NCI-H2029 (cell line): ENCODE data around the gene PLAC8L1.
A peak's percentile ranks its signal among the peaks of the same experiment; 100 is the strongest.
"Not testable (repeated sequence)": the region's sequence is repeated elsewhere in the genome, so short reads cannot be mapped to it uniquely, and the experiment has no call there.

ENCODE experiments used
- DNase-seq: peaks from one replicate; lab custom pipeline; 2025; lab: John Stamatoyannopoulos, UW

Gene PLAC8L1

DNA sequence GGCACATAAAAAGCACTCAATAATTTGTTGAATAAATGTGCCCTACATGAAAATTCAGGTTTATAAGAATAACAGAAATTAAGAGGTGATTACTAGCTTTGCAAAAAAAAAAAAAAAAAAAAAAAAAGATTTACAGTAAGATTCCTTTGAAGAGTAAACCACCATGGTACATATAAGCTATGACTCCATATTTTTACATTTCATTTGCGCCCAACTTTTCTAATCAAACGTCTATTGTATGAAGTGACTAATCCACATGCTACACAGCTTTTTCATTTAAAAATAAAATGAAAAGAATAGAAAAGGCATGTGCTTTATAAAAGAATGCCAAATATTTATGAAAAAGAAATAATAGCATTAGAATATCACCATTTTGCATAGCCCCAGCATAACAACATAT is at the start of gene PLAC8L1:
TSS of gene PLAC8L1 (minus strand) at position 101 of the 400 bp plus-strand sequence. CDS start 1,266 bp downstream, outside the sequence.
- no peak for DNase-seq

DNA sequence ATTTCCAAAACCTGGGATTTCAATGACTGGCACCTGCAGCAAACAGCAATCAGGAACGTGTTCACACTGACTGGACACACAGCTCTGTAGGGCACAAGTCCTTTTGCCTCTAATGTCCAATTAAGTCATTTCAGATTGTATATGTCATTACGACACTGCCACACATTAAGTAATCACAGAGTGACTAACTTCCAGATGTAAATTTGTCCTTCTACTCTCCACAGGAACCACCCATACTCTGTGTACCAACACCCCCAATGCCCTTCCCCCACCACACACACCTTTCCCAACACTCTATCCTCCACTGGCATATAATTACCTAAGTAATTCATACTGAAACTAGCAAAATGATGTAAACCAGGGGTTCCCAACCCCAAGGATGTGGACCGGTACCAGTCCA is 46.6 kb upstream of the PLAC8L1 start:
- no peak for DNase-seq

DNA sequence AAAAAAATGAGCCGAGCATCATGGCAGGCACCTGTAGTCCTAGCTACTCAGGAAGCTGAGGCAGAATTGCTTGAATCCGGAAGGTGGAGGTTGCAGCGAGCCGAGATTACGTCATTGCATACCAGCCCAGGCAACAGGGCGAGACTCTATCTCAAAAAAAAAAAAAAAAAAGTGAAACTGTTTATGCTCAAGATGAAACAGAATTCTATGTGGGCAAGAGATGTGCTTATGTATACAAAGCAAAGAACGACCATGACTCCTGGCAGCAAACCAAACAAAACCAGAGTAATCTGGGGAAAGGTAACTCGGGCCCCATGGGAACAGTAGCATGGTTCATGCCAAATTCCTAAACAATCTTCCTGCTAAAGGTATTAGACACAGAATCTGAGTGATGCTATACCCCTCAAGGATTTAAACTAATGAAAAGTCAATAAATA is 32.6 kb upstream of the PLAC8L1 start:
- no peak for DNase-seq

DNA sequence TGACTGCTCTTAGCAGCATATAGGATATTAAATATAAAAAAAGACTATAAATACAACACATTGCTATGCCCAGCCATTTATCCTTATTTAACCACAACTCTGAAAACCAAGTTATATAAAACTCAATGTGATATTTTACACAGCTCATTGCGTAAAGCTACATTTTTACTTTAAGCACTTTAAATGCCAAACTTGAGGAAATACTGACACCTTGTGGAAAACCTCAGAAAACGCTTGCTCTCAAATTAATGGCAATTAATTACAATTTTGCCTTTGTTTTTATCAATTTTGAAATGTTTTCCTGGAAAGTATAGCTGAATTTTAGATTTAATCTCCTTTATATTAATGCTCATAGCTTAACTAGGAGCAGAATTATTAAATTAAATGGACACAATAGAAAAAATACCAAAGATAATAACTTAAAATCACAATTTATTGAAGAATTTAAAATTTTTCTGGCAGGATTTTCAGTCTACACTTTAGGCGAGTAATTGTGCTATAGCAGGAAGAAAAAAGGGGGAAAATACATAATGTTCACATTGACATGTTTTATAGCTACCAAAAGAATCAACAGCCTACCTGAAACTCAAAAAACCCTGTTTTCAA is 25.2 kb upstream of the PLAC8L1 start:
- no peak for DNase-seq

DNA sequence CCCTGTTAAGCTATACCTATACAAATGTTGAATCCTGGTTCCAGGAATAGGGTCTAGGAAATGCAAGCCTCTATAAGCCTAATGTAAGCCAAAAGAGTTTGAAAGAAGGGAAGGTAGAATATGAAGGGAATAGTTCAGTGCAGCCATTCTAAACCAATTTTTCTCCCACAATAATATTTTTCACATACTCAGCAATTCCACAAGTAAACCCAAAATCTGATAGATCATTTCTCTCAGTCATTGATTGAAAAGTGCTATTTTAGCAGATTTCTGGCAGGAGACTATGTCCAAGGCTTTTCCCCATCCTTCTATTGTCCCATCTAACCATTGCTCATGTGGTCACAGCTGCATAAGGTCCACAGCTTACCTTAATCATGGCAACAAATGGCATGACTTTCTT is 20.7 kb upstream of the PLAC8L1 start:
- no peak for DNase-seq

GRCh38 chr5:146124580-146124979 is 19.2 kb upstream of the PLAC8L1 start:
- DNase-seq, result no peak

DNA sequence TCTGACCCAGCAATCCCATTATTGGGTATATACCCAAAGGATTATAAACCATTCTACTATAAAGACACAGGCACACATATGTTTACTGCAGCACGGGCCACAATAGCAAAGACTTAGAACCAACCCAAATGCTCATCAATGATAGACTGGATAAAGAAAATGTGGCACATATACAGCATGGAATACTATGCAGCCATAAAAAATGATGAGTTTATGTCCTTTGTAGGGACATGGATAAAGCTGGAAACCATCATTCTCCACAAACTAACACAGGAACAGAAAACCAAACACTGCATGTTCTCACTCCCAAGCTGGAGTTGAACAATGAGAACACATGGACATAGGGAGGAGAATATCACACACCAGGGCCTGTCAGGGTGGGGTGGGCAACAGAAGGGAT is 16.1 kb upstream of the PLAC8L1 start:
- DNase-seq, result not testable (repeated sequence)

GRCh38 chr5:146118322-146118721 is 12.9 kb upstream of the PLAC8L1 start:
- DNase-seq, result no peak

DNA sequence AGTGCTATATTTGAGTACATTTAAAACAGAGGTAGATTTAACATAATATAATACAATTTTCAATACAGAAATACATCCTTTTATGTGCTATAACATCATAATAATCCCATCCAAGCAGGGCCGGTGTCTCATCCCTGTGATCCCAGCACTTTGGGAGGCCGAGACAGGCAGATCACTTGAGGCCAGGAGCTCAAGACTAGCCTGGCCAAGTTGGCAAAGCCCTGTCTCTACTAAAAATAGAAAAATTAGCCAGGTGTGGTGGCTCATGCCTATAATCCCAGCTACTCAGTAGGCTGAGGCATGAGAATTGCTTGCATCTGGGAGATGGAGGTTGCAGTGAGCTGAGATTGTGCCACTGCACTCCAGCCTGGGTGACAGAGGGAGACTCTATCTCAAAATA is 11.8 kb upstream of the PLAC8L1 start:
- not testable (repeated sequence) for DNase-seq

- no peak for DNase-seq
These were observed 11.0 kb upstream of the PLAC8L1 start for GRCh38 chr5:146116361-146116760.

DNA sequence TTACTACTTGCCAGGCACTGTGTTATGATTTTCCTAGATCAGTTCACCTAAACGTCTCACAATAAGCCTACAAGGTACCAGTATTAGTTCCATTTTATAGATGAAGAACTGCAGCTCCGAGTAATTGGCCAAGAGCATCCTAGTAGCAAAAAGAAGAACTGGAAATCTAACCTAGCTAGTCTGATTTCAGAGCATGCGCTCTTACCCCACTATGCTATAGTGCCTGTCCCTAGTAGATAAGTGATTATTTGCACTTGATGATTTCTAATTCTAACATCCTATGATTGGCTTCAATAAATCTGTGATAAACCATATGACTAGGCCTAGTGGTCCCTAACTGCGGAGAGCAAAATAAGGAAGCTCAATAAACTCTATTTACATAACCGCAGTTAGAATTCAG is 7.1 kb upstream of the PLAC8L1 start:
- DNase-seq, result no peak

DNA sequence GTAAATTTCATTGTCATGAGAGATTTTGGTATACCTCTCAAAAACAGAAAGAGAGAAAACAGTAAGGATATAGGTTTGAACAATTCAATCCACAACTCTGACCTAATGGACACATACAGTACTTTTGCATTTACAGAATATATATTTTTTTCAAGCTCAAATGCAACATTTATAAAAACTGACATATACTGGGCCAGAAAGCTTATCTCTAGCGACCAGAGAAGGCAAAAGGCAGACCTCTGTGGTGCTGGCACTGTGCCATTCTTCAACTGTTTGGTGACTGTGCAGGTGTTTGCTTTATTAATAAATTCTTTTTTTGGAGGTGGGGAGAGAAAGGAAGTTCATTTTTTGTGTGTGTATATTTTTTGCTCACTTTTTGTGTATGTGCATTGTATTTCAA is 6.0 kb upstream of the PLAC8L1 start:
- peak; percentile 3 for DNase-seq

DNA sequence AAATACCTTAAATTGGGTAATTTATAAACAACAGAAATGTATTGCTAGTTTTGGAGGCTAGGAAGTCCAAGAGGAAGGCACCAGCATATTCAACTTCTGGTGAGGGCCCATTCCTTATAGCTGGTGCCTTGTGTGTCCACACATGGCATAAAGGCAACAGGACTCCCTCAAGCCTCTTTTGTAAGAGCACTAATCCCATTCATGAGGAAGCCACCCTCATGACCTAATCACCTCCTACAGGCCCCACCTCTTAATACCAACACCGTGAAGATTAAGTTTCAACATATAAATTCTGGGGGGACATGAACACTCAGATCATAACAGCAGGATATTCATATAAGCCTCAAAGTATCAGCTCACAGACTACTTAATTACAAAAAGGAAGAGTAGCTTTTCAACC is 4.0 kb upstream of the PLAC8L1 start:
- DNase-seq, result no peak

DNA sequence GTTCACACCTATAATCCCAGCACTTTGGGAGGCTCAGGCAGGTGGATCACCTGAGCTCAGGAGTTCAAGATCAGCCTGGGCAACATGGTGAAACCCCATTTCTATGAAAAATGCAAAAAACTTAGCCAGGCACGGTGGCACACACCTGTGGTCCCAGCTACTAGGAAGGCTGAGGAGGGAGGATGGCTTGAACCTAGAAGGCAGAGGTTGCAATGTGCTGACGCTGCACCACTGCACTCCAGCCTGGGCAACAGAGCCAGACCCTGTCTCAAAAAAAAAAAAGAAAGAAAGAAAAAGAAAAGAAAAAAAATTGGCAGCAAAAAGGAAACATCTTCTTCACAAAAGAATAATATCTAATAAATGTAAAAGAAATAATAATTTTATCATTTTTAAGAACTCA is 3.5 kb upstream of the PLAC8L1 start:
- not testable (repeated sequence) for DNase-seq

DNA sequence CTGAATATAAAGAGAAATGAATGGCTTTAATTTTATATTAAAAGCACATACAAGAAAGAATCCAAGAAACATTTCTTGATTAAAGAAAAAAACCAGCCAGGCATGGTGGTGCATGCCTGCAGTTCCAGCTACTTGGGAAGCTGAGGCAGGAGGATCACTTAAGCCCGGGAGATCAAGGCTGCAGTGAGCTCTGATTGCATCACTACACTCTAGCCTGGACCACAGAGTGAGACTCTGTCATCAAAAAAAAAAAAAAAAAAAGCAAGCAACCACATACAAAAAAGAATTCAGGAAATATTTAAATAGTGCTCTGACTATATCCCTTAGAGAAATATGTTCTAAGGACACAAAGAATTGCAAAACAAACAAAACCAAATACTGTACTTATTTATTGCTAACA is 2.5 kb upstream of the PLAC8L1 start:
- no peak for DNase-seq

GRCh38 chr5:146103594-146103993 is 1.8 kb downstream of the PLAC8L1 start:
- DNase-seq, result no peak

GRCh38 chr5:146101646-146102045 is 3.7 kb downstream of the PLAC8L1 start:
- DNase-seq, result no peak

GRCh38 chr5:146098047-146098446 is 7.3 kb downstream of the PLAC8L1 start:
- DNase-seq, result no peak

DNA sequence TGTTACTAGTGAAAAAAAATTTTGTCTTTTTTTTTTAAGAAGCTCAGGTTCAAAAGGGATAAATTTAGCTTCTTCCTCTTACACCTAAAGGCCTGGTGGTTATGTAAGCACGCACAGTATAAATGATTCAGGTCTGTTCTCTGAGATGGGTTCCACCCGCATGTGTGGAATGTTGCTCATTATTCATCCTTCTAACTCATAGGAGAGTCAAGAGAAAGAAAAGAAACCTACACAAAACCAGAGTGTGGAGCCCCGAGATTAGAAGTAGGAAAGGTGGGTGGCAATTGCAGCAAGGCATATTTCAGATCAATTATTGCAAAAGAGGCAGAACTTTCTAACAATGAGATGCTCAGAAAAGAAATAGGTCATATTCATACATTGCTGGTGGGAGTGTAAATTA is 13.5 kb downstream of the PLAC8L1 start:
- DNase-seq, result no peak

DNA sequence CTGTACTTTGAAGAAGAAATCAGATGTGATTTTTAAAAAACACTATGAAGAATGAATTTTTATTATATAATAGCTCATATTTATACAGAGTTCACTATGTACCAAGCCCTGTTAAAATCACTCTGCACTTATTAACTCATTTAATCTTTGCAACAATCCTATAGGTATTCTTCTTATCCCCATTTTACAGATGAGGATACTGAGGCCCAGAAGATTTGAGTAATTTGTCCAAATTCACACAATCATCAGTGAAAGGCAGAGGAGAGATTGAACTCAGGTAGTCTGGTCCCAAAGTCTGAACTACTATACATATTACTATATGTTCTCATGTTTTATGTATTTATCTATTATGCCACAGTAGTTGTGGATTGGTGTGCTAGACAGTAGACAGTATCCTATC is 16.1 kb downstream of the PLAC8L1 start:
- DNase-seq, result no peak

GRCh38 chr5:146088098-146088497 is 17.3 kb downstream of the PLAC8L1 start:
- DNase-seq, result no peak

GRCh38 chr5:146084376-146084775 is 21.0 kb downstream of the PLAC8L1 start:
- no peak for DNase-seq

DNA sequence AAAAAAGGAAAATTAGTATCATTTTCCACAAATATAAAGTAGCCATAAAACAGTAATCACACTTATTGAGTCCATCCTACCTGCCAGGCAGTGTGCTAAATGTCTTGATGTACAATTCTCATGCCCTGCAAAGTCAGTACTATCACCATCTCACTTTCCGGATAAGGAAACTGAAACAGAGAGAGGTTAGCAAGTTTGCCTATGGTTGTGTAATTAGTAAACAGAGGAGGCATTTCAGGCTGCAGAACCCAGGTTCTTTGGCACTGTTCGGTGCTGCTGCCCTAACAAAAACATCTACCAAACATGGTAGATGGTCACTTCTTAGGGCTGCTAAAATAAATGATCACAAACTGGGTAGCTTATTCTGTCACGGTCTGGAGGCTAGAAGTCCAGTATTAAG is 22.6 kb downstream of the PLAC8L1 start:
- DNase-seq, result no peak

DNA sequence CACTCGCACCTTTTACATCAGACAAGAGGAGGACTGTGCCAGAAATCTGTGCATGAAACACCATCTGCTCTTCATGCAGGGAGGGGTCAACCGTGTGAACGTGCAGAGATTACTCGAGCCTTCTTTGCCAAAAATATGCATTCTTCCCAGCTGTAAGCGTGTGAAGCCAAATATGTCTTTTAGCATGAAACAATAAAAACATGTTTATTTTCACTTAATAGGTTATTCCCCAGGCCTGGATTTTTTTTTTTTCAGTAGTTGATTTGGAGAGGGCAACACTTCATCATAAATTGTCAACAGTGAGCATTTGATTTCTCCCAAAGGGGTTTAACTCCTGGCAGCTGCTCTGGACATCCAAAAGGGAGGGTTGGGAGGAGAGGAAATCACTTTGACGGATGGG is 23.8 kb downstream of the PLAC8L1 start:
- DNase-seq, result no peak
